ENCODE results near the gene ABCA2.

The ABCA2 gene

GRCh38 chr9:137012694-137013570 is 15.1 kb downstream of the ABCA2 start:
- Histone ChIP-seq H3K4me2 (ENCODE audit: low read depth, low read length, poor library complexity, severe bottlenecking) (no peak overlapping the region), H3K9me2 (replicated peaks; ENCODE audit: insufficient read depth, low read length) (no peaks in the 10 kb centered on the region), H3K27ac (ENCODE audit: low read depth, low read length) (no peak overlapping the region)

GRCh38 chr9:137011907-137012675 is 15.9 kb downstream of the ABCA2 start:
- no peak overlapping the region for H2AFZ ChIP-seq (ENCODE audit: low read depth, low read length, severe bottlenecking)
- no peaks in the 10 kb centered on the region for H3K9me2 ChIP-seq (replicated peaks; ENCODE audit: insufficient read depth, low read length)
- no peak overlapping the region for H3K9ac ChIP-seq (ENCODE audit: low read length)
- H3K9me3 ChIP-seq (ENCODE audit: insufficient read depth, low read length): no peaks in the 10 kb centered on the region
- H3F3A ChIP-seq (ENCODE audit: insufficient read depth): no peaks in the 10 kb centered on the region
- H3K36me3 ChIP-seq (ENCODE audit: low read length): no peaks in the 10 kb centered on the region
- no peaks in the 10 kb centered on the region for H3K79me2 ChIP-seq (ENCODE audit: insufficient read depth, low read length)
- H4K20me1 ChIP-seq (ENCODE audit: low read depth, low read length): no peaks in the 10 kb centered on the region
- no peak overlapping the region for H3K27ac ChIP-seq (ENCODE audit: low read depth, low read length)
- no peak overlapping the region for H3K4me3 ChIP-seq (ENCODE audit: insufficient read depth, low read length, poor library complexity, severe bottlenecking)
- no peak overlapping the region for H3K4me2 ChIP-seq (ENCODE audit: low read depth, low read length, poor library complexity, severe bottlenecking)
- TF ChIP-seq CTCF (IDR thresholded peaks at IDR 0.05; ENCODE audit: insufficient read depth, low read length, poor library complexity, severe bottlenecking) (no peak), EZH2phosphoT487 (conservative IDR thresholded peaks at IDR 0.05; ENCODE audit: low read length) (no peak)
- H3K27me3 ChIP-seq (ENCODE audit: low read length): no peaks in the 10 kb centered on the region

More at GRCh38 chr9:137012694-137013570, 15.1 kb downstream of the ABCA2 start:
- Histone ChIP-seq H4K20me1 (ENCODE audit: low read depth, low read length) (no peaks in the 10 kb centered on the region), H3K9me3 (ENCODE audit: insufficient read depth, low read length) (no peaks in the 10 kb centered on the region), H3K27me3 (ENCODE audit: low read length) (no peaks in the 10 kb centered on the region), H3K36me3 (ENCODE audit: low read length) (no peaks in the 10 kb centered on the region), H3F3A (ENCODE audit: insufficient read depth) (no peaks in the 10 kb centered on the region), H3K79me2 (ENCODE audit: insufficient read depth, low read length) (no peaks in the 10 kb centered on the region), H3K9ac (ENCODE audit: low read length) (no peak overlapping the region), H3K4me3 (ENCODE audit: insufficient read depth, low read length, poor library complexity, severe bottlenecking) (no peak overlapping the region), H2AFZ (ENCODE audit: low read depth, low read length, severe bottlenecking) (no peak overlapping the region)
- TF ChIP-seq CTCF (IDR thresholded peaks at IDR 0.05; ENCODE audit: insufficient read depth, low read length, poor library complexity, severe bottlenecking) (no peak), EZH2phosphoT487 (conservative IDR thresholded peaks at IDR 0.05; ENCODE audit: low read length) (no peak)

- Histone ChIP-seq H3K27me3 (ENCODE audit: low read length) (no peaks in the 10 kb centered on the region), H3K4me3 (ENCODE audit: insufficient read depth, low read length, poor library complexity, severe bottlenecking) (no peak overlapping the region), H3K27ac (ENCODE audit: low read depth, low read length) (no peak overlapping the region), H3K9me2 (replicated peaks; ENCODE audit: insufficient read depth, low read length) (no peaks in the 10 kb centered on the region), H3K4me2 (ENCODE audit: low read depth, low read length, poor library complexity, severe bottlenecking) (no peak overlapping the region), H3K9ac (ENCODE audit: low read length) (no peak overlapping the region), H4K20me1 (ENCODE audit: low read depth, low read length) (no peaks in the 10 kb centered on the region), H3F3A (ENCODE audit: insufficient read depth) (no peaks in the 10 kb centered on the region), H3K79me2 (ENCODE audit: insufficient read depth, low read length) (no peaks in the 10 kb centered on the region), H3K9me3 (ENCODE audit: insufficient read depth, low read length) (no peaks in the 10 kb centered on the region), H2AFZ (ENCODE audit: low read depth, low read length, severe bottlenecking) (no peak overlapping the region), H3K36me3 (ENCODE audit: low read length) (no peaks in the 10 kb centered on the region)
- TF ChIP-seq CTCF (IDR thresholded peaks at IDR 0.05; ENCODE audit: insufficient read depth, low read length, poor library complexity, severe bottlenecking): no peak
- no peak for TF ChIP-seq EZH2phosphoT487 (conservative IDR thresholded peaks at IDR 0.05; ENCODE audit: low read length)
Observed at GRCh38 chr9:137011156-137011555, 16.9 kb downstream of the ABCA2 start.
